Esophagus muscularis mucosa (tissue), 4 donors: ENCODE data around the gene RNF126. TPM values are rescaled to one million over a fixed set of nuclear protein-coding genes. Genes with fewer than 3 reads are reported as not detected.
A peak's percentile ranks its signal among the peaks of the same experiment; 100 is the strongest.

ENCODE experiments used
- DNase-seq: peaks from one replicate; pipeline ENCODE4 v3.0.0-alpha.2; 2017; ENCODE audit errors: extremely low spot score
- H3K27ac ChIP-seq, 4 donors: fragments of 200-600 bp; sonication (generic); replicated peaks in 1 of 4; 1 replicate in 3 of 4; 2 replicates in 1 of 4; pipeline ENCODE4 v1.5.1; 2016 to 2019; ENCODE audit warnings: mild to moderate bottlenecking in 1 of 4
- H3K27me3 ChIP-seq, 4 donors: fragments of 200-600 bp; sonication (generic); one replicate each; pipeline versions ENCODE4 v1.5.1 to v1.6.0; 2016 to 2019
- H3K36me3 ChIP-seq, 4 donors: fragments of 200-600 bp; sonication (generic); one replicate each; pipeline ENCODE4 v1.5.1; 2016 to 2019
- H3K4me1 ChIP-seq, 4 donors: fragments of 200-600 bp; sonication (generic); one replicate each; pipeline ENCODE4 v1.5.1; 2016 to 2019
- H3K4me3 ChIP-seq, 4 donors: fragments of 200-600 bp; sonication (generic); 1 replicate in 2 of 4; 2 replicates in 2 of 4; pipeline ENCODE4 v1.5.1; 2016 to 2019; ENCODE audit warnings: mild to moderate bottlenecking in 4 of 4, moderate library complexity in 1 of 4
- H3K9me3 ChIP-seq, 4 donors: fragments of 200-600 bp; sonication (generic); 1 replicate in 3 of 4; 2 replicates in 1 of 4; pipeline ENCODE4 v1.5.1; 2016 to 2019
- CTCF ChIP-seq, 3 experiments: fragments of 200-600 bp in 2 of 3; fragments of 450-650 bp in 1 of 3; sonication (generic) in 2 of 3; IDR thresholded peaks; one replicate each; pipeline ENCODE4 v1.5.1; 2017 to 2019; ENCODE audit warnings: antibody characterized with exemption in 3 of 3, mild to moderate bottlenecking in 2 of 3, moderate library complexity in 1 of 3
- EP300 ChIP-seq: sonication (generic); formaldehyde crosslinking; IDR thresholded peaks from one replicate; pipeline ENCODE4 v1.6.1; 2017; ENCODE audit warnings: antibody characterized with exemption
- POLR2A ChIP-seq: fragments of 450-650 bp; IDR thresholded peaks from one replicate; pipeline ENCODE4 v1.6.1; 2017; ENCODE audit warnings: antibody characterized with exemption, moderate library complexity, mild to moderate bottlenecking, low read depth
- POLR2AphosphoS5 ChIP-seq, 2 donors: sonication (generic); formaldehyde crosslinking; IDR thresholded peaks; one replicate each; pipeline ENCODE4 v1.6.1; 2017; ENCODE audit warnings: antibody characterized with exemption in 2 of 2
- WGBS: methylation state at CpG from one replicate; pipeline ENCODE4 v1.1.5; 2018; 5-methylcytosine and 5-hydroxymethylcytosine counted together
- intact Hi-C: fragments of 100-400 bp; cut with DNase I; formaldehyde crosslinking; loops from one replicate; pipeline ENCODE4 v1.15.1; 2023
- total RNA-seq, 4 donors: library from RNA; depleted of rRNA; stranded (reverse); fragments of >200 nt; gene quantifications; one replicate each; pipeline versions ENCODE4 v1.1.0 to v1.2.1, GENCODE V29; 2016

Gene RNF126
- total RNA-seq, 4 donors from 2014 or later, result 41.5 to 63.5 (median 62.3) TPM

DNA sequence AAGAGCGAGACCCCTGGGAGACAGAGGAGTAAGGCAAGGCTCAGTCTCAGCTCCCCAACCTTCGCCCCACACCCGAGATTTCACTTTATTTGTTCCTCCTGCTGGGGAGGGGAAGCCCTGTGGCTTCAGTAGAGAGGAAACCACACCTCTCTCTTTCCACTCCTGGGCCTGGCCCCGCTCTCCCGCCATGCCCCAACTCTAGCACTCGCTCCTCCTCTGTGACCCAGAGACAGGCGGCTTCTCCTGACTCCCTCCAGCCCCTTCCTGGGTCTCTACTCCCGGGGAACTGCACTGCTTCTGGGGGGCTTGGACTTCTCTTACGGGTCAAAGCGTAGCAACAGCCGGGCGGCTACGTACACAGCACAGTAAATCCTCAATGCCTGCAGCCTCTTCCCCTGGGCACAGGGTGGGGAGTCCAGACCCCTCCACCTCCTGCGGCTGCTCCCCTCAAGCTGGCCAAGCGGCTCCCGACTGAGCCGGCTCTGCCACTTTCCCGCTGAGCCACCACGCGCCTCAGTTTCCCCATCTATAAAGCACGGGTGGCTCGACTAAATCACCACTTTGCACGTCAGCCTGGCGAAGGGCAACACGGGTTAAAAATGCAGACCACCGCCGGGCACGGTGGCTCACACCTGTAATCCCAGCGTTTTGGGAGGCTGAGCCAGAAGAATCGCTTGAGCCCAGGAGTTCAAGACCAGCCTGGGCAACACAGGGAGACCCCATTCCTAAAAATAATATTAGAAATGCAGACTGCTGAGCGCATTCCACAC, 1.4 kb downstream of the RNF126 start:
- intact Hi-C loops, result no loop called here
- Histone ChIP-seq H3K9me3 (no peaks in the 10 kb centered on the region), H3K36me3 (peaks cover 0 to 16% (median 6%) of the 10 kb centered on the region in 4 donors), H3K4me3 (peak overlapping the region; percentile 81 to 100 (median 100)), H3K4me1 (peaks cover 71 to 82% (median 79%) of the 10 kb centered on the region in 4 donors), H3K27ac (peak overlapping the region; percentile 89 to 96 (median 94)), H3K27me3 (no peaks in the 10 kb centered on the region)
- TF ChIP-seq CTCF (IDR thresholded peaks at IDR 0.05) (no peak), EP300 (no peak), POLR2A (no peak), POLR2AphosphoS5 (IDR thresholded peaks at IDR 0.05) (no peak)
- 18% methylated on average over 17 of the region's 31 CpGs for WGBS
- no peak for DNase-seq

GRCh38 chr19:660793-661426, 2.1 kb downstream of the RNF126 start:
- no peak for TF ChIP-seq CTCF (IDR thresholded peaks at IDR 0.05)
- TF ChIP-seq POLR2AphosphoS5 (IDR thresholded peaks at IDR 0.05), result no peak
- TF ChIP-seq EP300, result no peak
- TF ChIP-seq POLR2A, result no peak
- Histone ChIP-seq H3K36me3 (peaks cover 0 to 16% (median 6%) of the 10 kb centered on the region in 4 donors), H3K4me1 (peaks cover 73 to 89% (median 86%) of the 10 kb centered on the region in 4 donors), H3K27me3 (no peaks in the 10 kb centered on the region), H3K27ac (peak overlapping the region; percentile 89 to 96 (median 94)), H3K9me3 (no peaks in the 10 kb centered on the region), H3K4me3 (peak overlapping the region; percentile 81 to 100 (median 100))
- DNase-seq, result no peak
- WGBS, result 26% methylated on average over 3 of the region's 20 CpGs
- intact Hi-C loops, result no loop called here

GRCh38 chr19:658916-659839, 3.8 kb downstream of the RNF126 start:
- Histone ChIP-seq H3K27ac (no peak overlapping the region), H3K4me1 (peaks cover 62 to 85% (median 79%) of the 10 kb centered on the region in 4 donors), H3K27me3 (no peaks in the 10 kb centered on the region), H3K4me3 (no peak overlapping the region), H3K9me3 (no peaks in the 10 kb centered on the region), H3K36me3 (peaks cover 0 to 24% (median 12%) of the 10 kb centered on the region in 4 donors)
- TF ChIP-seq CTCF (IDR thresholded peaks at IDR 0.05) (no peak), EP300 (no peak), POLR2AphosphoS5 (IDR thresholded peaks at IDR 0.05) (no peak), POLR2A (no peak)
- intact Hi-C loops, result no loop called here
- 68% methylated on average over 28 of the region's 50 CpGs for WGBS
- no peak for DNase-seq

DNA sequence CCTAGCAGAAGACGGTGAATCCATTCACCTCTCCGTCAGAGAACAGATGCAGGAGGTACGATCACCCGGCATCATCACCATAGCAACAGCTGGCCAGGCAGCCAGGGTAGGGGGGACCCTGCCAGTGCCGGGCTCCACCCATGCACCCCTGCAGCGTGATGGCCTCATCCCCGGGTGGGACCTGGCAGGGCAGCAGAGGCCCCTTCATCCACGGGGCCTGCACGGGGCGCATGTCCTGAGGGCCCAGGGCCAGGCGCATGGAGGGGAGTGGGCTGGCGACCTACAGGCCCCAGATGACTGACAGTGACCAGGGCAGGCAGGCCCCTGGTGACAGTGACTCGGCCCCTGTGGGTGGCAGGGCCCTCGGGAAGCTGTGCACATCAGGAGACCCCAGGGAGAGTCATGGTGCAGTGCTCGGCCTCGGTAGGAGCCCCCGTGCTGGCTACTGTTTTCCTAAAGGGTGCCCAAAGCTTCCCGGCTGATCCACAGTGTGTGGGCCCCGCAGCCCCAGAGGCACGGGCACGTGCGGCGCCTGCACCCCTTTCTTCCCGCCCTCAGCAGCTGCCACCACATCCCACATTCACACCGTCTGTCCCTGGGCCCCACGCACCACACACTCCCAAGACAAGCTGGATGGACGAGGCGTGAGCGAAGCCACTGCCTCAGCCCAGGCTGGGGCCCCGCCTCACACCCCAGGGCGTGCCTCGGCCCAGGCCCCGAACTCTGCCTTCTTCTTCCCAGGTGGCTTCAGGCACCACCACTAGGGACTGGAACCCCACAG, 4.8 kb downstream of the RNF126 start:
- no peak for DNase-seq
- H3K4me3 ChIP-seq, result no peak overlapping the region
- no peak overlapping the region for H3K27ac ChIP-seq
- intact Hi-C loops, result no loop called here
- 74% methylated on average over 23 of the region's 33 CpGs for WGBS
- H3K9me3 ChIP-seq, result no peaks in the 10 kb centered on the region
- H3K4me1 ChIP-seq, result peaks cover 55 to 85% (median 70%) of the 10 kb centered on the region in 4 donors
- H3K27me3 ChIP-seq, result no peaks in the 10 kb centered on the region
- TF ChIP-seq CTCF (IDR thresholded peaks at IDR 0.05) (no peak), EP300 (no peak), POLR2AphosphoS5 (IDR thresholded peaks at IDR 0.05) (no peak), POLR2A (no peak)
- peaks cover 7 to 33% (median 21%) of the 10 kb centered on the region in 4 donors for H3K36me3 ChIP-seq
